ENCODE results near the gene MLST8.

DNA sequence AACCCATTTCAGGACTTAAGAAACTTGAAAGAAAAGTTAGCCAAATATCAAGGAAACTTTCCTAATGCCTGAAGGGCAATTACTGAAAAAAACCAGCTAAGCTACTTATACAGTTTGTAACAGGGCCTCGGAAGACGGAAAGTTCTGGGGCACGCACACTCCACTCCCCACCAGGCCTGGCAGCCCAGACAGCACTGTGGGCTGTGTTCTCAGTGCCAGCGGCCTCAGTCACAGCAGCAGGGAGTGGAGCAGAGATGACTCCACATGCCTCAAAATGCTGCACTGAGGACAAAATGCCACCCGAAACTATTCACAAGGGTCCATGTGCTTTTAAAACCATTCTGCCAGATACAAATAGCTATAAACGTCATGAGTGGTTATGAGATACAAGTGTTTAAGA lies 52.5 kb downstream of the MLST8 start:
- TF ChIP-seq, protein P1, sequence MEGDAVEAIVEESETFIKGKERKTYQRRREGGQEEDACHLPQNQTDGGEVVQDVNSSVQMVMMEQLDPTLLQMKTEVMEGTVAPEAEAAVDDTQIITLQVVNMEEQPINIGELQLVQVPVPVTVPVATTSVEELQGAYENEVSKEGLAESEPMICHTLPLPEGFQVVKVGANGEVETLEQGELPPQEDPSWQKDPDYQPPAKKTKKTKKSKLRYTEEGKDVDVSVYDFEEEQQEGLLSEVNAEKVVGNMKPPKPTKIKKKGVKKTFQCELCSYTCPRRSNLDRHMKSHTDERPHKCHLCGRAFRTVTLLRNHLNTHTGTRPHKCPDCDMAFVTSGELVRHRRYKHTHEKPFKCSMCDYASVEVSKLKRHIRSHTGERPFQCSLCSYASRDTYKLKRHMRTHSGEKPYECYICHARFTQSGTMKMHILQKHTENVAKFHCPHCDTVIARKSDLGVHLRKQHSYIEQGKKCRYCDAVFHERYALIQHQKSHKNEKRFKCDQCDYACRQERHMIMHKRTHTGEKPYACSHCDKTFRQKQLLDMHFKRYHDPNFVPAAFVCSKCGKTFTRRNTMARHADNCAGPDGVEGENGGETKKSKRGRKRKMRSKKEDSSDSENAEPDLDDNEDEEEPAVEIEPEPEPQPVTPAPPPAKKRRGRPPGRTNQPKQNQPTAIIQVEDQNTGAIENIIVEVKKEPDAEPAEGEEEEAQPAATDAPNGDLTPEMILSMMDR (IDR thresholded peaks at IDR 0.05): no peak
- TF ChIP-seq POLR2A (IDR thresholded peaks at IDR 0.05): no peak
